ENCODE data around the gene GCFC2. TPM values are rescaled to one million over a fixed set of nuclear protein-coding genes. Genes with fewer than 3 reads are reported as not detected.

GCFC2 gene
- total and polyA plus RNA-seq, 2 donors (not counting 3 experiments of a cell fraction or from before 2014, with no cell fraction given), result 5.7 to 20.0 TPM

GRCh38 chr2:75627902-75628504 lies 82.7 kb downstream of the GCFC2 start:
- DNase-seq (ENCODE audit: low read depth, low spot score) (peak; percentile 78), FAIRE-seq (peak; percentile 92)
- CTCF ChIA-PET, result interaction anchor here (0.9 to 3.7 kb wide), 37 partner anchors 8 to 709 kb away, joined by 3 to 217 read pairs (median 6); partner anchors contain the start of genes EVA1A, MRPL19 and TACR1
- peak; percentile 92 to 94 for TF ChIP-seq CTCF (IDR thresholded peaks at IDR 0.05; ENCODE audit: extremely low read depth in 1 of 2, insufficient read depth in 1 of 2, low read depth in 1 of 2, low read length in 2 of 2)
- no peak for TF ChIP-seq FOS (IDR thresholded peaks at IDR 0.05; ENCODE audit: borderline replicate concordance, insufficient read depth, low read length)
- H2AFZ ChIP-seq (ENCODE audit: low read depth, low read length), result no peak overlapping the region
- intact Hi-C loops (cut with micrococcal nuclease), result loop anchor here (1.0 to 10.0 kb wide), 5 partner anchors 19 to 713 kb away; partner anchors contain the start of gene TACR1
- no peaks in the 10 kb centered on the region for H3K9me1 ChIP-seq (replicated peaks; ENCODE audit: control insufficient read depth, extremely low read depth, insufficient read depth, low read length)
- BruUV-seq (replicated peaks), result no TSS peak
- no peaks in the 10 kb centered on the region for H3K79me2 ChIP-seq (ENCODE audit: control insufficient read depth, insufficient read depth, low read length)
- H3K4me3 ChIP-seq (replicated peaks in 1 of 3; ENCODE audit: insufficient read depth in 1 of 3, low read depth in 1 of 3, low read length in 3 of 3), result no peak overlapping the region
- H3K27me3 ChIP-seq (ENCODE audit: control insufficient read depth in 2 of 2, insufficient read depth in 2 of 2, low read length in 2 of 2), result peaks cover 10 to 19% of the 10 kb centered on the region in 2 experiments
- no peaks in the 10 kb centered on the region for H3K9me3 ChIP-seq (replicated peaks; ENCODE audit: control insufficient read depth, insufficient read depth, low read length)
- dilution Hi-C loops (cut with MboI; ENCODE audit: extremely low pct_ligation_motif_present, low sequenced_read_pairs), result no loop called here
- no peak overlapping the region for H3K27ac ChIP-seq (ENCODE audit: insufficient read depth, low read depth, low read length)
- no peaks in the 10 kb centered on the region for H4K20me1 ChIP-seq (replicated peaks; ENCODE audit: control insufficient read depth, extremely low read depth, insufficient read depth, low read length)
- H3K4me1 ChIP-seq (ENCODE audit: control insufficient read depth, extremely low read depth, insufficient read depth, low read length), result no peaks in the 10 kb centered on the region
- POLR2A ChIA-PET, result no interaction called here
- no peaks in the 10 kb centered on the region for H3K36me3 ChIP-seq (ENCODE audit: control insufficient read depth in 2 of 2, extremely low read depth in 1 of 2, insufficient read depth in 2 of 2, low read length in 2 of 2)
- H3K4me2 ChIP-seq (ENCODE audit: insufficient read depth, low read length), result no peak overlapping the region
- H3K9ac ChIP-seq (replicated peaks; ENCODE audit: extremely low read depth, insufficient read depth, low read length), result no peak overlapping the region

GRCh38 chr2:75622929-75623328 lies 87.8 kb downstream of the GCFC2 start:
- peaks cover 3 to 8% of the 10 kb centered on the region in 2 experiments for H3K27me3 ChIP-seq (ENCODE audit: control insufficient read depth in 2 of 2, insufficient read depth in 2 of 2, low read length in 2 of 2)
- no peak for TF ChIP-seq EZH2 (IDR thresholded peaks at IDR 0.05; ENCODE audit: borderline replicate concordance, low read depth, low read length, severe bottlenecking)
- no peak for TF ChIP-seq POLR2A (IDR thresholded peaks at IDR 0.05; ENCODE audit: low read depth, low read length)
- no peak for TF ChIP-seq CTCF (IDR thresholded peaks at IDR 0.05; ENCODE audit: extremely low read depth in 1 of 2, insufficient read depth in 1 of 2, low read depth in 1 of 2, low read length in 2 of 2)
- no peaks in the 10 kb centered on the region for H3K36me3 ChIP-seq (ENCODE audit: control insufficient read depth in 2 of 2, extremely low read depth in 1 of 2, insufficient read depth in 2 of 2, low read length in 2 of 2)
- dilution Hi-C loops (cut with MboI; ENCODE audit: extremely low pct_ligation_motif_present, low sequenced_read_pairs), result loop anchor here (25.0 kb wide), 1 partner anchor 161 kb away; no protein-coding TSS in a partner anchor
- ChIA-PET CTCF (interaction anchor here (5.5 kb wide), 1 partner anchor 157 kb away, joined by 38 read pairs; no protein-coding TSS in a partner anchor), POLR2A (no interaction called here)
- no peak overlapping the region for H3K9ac ChIP-seq (replicated peaks; ENCODE audit: extremely low read depth, insufficient read depth, low read length)
- no peaks in the 10 kb centered on the region for H3K9me1 ChIP-seq (replicated peaks; ENCODE audit: control insufficient read depth, extremely low read depth, insufficient read depth, low read length)
- BruUV-seq (replicated peaks), result no TSS peak
- no peak overlapping the region for H3K4me3 ChIP-seq (replicated peaks in 1 of 3; ENCODE audit: insufficient read depth in 1 of 3, low read depth in 1 of 3, low read length in 3 of 3)
- H2AFZ ChIP-seq (ENCODE audit: low read depth, low read length), result no peak overlapping the region
- H3K27ac ChIP-seq (ENCODE audit: insufficient read depth, low read depth, low read length), result no peak overlapping the region
- DNase-seq (ENCODE audit: low read depth, low spot score) (no peak), FAIRE-seq (no peak)
- H3K4me1 ChIP-seq (ENCODE audit: control insufficient read depth, extremely low read depth, insufficient read depth, low read length), result peaks cover 16% of the 10 kb centered on the region
- no peaks in the 10 kb centered on the region for H4K20me1 ChIP-seq (replicated peaks; ENCODE audit: control insufficient read depth, extremely low read depth, insufficient read depth, low read length)
- intact Hi-C loops (cut with micrococcal nuclease), result loop anchor here (10.0 kb wide), 1 partner anchor 708 kb away; no protein-coding TSS in a partner anchor
- no peak overlapping the region for H3K4me2 ChIP-seq (ENCODE audit: insufficient read depth, low read length)
- H3K79me2 ChIP-seq (ENCODE audit: control insufficient read depth, insufficient read depth, low read length), result no peaks in the 10 kb centered on the region
- H3K9me3 ChIP-seq (replicated peaks; ENCODE audit: control insufficient read depth, insufficient read depth, low read length), result no peaks in the 10 kb centered on the region
